Ecto neural progenitor cell (in vitro differentiated cells): ENCODE data around the gene RGS10.

ENCODE experiments used
- DNase-seq: peaks from one replicate; pipeline ENCODE4 v3.0.0-alpha.2; 2018; ENCODE audit warnings: low spot score

RGS10 gene

DNA sequence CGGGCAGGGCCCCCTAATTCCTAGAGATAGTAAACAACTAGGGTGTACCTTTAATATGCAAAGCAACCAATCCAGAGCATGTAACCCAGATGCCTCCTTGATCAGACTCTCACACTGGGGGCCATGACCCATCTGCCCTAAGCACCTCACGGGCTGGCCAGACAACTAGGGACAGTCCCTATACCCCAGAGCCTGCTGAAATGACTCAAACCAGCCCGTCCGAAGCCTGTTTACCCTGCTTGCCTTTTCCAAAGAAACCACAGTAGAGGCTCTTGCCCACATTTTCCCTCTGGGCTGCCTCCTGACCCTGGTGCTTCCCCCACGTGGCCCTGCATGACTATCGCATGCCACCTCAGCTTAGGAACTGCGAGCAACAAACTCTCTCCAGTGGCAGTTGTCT, 46.2 kb downstream of the RGS10 start:
- no peak for DNase-seq

DNA sequence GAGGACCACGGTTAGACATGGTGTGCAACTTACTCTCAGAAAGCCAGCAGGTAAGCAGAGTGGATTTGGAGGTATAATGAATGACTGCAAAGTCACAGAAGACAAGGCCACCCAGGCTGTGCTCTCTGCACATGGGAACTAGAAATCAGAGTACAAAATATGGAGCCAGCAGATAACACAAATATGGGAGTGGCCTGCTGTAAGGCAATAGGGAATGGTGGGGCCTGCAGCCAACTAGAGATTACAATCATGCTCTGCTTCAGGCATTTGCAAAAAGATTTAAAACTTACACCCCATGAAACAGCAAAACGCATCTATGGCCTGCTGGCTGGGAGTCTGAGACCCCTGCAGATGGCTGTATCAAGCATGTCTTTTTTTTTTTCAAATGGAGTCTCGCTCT, 47.0 kb downstream of the RGS10 start:
- DNase-seq, result no peak

DNA sequence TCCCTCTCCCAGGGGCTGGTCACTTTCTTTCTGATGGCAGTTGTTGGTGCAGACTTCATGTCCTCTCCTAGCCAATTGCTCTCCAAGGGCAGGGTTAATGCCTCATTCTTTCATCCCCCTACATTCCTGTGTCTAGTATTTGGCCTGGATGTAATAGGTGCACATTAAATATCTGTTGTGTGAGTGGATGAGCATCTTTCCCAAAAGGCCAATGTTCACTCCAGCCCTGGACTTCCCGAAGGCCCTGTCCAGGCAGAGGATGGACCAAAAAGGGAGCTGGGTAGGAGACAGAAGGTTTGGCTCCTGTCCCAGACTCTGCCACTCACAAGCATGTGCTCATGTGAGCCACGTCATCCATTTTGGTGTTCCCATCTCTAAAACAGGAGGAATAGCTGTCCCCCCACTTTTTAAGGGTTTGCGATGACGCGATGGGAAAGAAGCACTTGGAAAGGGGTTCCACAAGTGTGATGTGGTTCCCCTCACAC, 47.5 kb downstream of the RGS10 start:
- DNase-seq, result no peak

DNA sequence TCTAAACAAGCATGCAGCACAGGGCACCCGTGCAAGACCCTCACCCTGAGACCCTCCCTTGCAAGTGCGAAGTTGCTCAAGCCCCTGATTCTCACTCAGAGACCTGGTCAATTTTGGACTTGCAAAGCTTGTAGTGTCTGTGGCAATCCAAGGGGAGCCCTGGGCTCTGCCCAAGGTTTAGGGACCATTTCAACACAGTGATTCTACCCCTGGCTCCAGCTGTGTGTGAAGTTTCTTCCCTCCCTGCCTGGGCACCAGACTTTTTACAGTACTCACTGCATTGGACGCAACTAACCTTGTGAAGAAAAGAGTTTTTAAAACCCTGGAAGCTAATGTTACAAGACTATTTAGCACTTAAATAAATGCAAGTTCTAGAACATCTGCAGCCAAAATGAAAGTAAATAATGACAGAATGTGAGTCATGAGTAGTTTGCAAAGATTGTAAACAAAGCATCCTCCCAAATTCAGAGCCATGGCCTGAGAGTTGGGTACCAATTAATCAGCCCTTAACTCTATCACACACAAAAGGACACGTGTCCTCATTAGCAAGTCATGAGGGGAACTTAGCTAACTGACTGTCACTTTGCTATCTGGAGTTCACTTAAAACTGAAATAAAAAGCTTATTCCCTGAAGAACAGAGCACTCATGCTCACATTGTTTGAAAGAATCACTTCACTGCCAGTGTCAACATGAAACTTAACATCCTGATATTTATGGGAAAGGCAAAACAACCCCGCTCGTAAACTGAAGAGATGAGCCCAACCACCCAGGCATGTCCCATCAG, 48.1 kb downstream of the RGS10 start:
- DNase-seq, result no peak

DNA sequence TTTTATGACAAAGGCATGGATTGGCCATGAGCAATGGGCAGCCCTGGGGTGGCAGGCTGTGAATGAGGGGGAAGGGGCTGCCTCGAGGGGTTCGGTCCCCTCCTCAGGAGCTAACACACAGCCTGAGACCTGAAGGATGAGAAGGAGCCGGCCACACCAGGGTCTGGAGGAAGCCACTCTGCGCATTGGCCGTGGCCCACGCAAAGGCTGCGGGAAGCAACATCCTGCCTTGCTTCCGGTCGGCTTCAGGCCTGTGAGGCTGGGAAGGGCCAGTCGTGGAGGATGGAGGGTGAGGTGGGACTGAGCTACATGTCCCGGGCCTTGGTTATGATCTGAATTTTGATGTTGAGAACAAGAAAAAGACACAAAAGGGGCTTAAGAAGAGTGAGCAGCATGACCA, 49.4 kb downstream of the RGS10 start:
- no peak for DNase-seq

DNA sequence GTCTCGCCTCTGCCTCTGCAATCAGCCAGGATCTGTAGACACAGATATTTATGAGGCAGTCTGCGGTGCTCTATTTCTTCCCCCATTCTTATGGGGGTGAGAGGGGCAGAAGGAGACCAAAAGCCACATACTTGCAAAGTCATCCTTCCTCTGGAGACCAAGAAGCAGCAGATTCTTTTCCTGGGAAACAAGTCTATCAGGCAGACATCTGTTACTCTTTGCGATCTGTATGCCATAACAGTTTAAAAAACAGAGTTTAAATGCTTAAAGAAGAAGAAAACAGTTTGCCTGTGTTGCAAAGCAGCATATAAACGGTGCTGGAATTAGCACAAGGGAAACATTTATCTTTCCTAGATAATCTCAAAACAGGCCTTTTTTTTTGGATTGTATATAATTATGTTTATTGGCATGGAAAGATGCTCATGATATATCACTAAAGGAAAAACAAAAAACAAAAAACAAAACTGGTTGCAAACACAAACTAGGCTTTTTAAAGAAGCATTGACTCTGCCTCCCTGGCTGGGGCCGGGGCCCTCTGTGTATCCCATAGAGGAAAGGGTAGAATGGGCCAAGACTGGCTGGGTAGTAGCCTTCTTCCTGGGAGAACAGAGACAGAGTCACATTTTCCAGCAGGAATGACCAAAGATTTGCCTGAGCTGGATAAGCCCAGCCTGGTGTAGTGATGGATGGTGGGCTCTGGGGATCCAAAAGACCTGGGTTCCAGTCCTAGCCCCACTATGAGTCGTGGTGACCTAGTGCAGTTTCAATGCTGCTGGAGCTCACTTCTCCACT, 50.4 kb downstream of the RGS10 start:
- DNase-seq, result no peak

DNA sequence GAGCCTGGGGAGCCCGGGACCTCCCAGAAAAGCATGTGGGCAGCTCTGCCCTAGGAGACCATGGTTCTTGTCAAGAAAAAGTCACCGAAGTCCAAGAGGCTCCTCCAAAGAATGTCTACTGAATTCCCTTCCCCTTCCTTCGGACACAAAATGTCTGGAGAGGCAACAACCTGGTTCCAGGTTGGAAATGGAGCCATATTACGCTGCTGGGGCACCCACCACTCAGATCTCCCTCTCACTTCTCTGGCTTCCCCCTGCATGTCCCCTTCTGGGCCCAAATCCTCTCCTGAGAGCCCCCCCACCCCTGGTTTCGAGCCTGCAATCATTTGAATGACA, 52.6 kb downstream of the RGS10 start:
- DNase-seq, result no peak

DNA sequence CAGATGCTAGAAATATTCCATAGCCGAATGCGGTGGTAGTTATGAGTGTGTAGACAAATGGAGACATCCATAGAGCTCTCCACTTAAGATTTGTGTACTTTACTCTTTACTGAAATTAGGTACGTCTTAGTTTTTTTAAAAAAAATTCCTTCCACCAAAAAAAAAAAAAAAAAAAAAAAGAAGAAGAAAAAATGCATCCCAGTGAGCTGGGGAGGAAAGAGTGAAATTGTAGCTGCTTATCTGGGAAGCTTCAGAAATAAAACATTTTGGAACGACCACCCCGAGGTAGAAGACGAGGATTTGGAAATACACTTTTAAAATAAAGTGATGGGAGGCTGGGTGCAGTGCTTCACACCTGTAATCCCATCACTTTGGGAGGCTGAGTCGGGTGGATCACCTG, 53.8 kb downstream of the RGS10 start:
- no peak for DNase-seq

DNA sequence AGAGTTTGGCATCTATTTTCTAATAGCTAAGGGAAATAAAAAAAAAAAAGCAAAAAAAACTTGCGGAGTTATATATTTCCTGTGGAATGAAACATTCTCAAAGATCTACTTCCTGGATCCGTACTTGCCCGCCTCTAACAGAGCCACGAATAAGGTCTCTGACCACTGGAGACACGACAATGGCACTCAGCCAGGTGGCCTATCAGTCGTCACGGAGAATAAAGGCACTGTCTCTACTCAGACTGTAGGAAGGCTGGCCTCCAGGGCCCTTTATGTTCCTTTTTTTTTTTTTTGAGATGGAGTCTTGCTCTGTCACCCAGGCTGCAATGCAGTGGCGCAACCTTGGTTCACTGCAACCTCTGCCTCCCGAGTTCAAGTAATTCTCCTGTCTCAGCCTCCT, 58.7 kb downstream of the RGS10 start:
- DNase-seq, result no peak

DNA sequence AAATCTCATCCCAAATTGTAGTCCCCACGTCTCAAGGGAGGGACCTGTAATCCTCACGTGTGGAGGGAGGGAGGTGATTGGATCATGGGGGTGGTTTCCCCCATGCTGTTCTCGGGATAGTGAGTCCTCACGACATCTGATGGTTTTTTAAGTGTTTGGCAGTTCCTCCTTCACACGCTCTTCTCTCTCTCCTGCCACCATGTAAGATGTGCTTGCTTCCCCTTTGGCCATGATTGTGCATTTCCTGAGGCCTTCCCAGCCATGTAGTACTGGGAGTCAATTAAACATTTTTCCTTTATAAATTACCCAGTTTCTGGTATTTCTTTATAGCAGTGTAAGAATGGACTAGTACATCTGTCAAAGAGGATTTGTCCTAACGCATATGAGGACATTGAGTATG, 59.5 kb downstream of the RGS10 start:
- DNase-seq, result no peak

DNA sequence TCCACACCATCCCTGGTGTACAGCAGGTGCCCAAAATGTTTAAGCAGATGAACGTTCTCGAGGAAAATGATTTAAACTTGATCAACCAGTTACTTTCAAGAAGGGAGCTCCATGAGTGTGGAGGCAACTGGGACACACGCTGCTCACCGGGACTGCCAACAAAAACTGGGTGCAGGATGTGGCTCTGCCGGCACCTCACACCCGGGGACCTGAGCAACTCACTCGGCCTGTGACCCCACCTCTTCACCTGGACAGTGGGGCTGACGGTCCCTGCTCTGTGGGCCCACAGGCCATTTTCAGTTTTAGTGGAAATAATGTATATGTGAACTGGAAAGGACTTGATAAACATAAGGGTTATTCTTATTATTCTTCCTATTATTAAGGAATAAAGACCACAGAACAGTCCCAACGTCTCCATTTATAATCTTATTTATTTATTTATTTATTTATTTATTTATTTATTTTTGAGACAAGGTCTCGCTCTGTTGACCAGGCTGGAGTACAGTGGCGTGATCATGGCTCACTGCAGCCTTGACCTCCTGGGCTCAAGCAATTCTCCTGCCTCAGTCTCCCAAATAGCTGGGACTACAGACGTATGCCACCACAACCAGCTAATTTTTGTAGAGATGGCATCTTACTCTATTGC, 60.6 kb downstream of the RGS10 start:
- no peak for DNase-seq

DNA sequence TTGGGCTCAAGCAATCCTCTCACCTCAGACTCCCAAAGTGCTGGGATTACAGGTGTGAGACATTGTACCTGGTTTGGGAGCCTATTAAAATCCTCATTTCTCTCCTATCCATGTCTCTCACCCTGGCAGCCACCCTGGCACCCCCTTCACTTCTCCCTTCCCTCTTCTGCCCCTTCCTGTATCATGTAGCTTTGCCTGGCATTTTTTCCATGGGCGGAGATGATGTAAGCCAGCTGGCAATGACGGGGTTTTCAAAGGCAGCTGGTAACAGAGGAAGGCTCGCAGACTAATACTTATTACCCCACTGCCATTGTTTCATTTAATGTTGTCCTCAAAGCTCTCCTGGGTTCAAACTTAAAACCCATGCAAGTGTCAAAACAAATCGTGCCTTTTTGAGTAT, 61.9 kb downstream of the RGS10 start:
- DNase-seq, result no peak

DNA sequence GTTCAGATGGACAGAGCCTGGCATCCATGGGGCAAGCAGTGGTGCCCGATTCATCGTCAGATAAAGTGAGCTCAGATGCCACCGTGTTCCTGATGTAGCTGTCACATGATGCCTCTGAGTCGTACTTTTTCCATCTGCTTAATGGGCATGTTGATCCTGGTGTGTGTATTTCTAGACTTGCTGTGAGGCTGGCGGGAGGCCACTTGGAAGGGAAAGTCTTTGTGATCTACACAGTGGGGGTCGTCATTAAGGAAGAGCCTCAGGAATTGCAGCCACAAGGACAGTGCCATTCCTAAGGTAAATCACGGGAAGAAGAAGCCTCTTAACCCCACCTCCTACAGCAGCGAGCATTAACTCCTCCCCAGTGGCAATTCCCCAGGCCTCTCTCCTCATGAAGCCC, 63.0 kb downstream of the RGS10 start:
- no peak for DNase-seq

DNA sequence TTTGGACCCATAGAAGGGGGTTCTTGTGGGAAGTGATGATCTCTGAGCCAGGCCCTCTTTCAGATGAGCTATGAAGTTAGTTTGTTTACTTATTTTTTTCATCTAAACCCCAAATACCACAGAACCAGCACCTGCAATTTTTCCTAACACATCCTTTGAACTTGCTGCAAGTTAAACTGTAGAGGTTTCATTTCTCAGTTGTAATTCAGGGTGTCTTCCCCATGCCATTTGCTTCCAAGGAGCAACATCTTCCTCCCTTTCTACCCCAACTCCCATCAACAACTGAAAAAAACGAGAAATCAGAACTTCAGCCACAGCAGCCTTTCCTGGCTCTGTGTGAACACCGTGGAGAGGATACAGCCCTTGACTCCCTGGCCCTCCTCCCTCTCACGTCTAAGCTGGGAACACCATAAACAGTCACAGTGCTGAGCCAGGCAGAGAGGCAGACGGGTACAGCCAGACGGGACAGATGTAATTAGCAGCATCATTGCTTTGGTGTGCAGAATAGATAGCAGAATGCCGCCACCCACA, 63.6 kb downstream of the RGS10 start:
- DNase-seq, result no peak

DNA sequence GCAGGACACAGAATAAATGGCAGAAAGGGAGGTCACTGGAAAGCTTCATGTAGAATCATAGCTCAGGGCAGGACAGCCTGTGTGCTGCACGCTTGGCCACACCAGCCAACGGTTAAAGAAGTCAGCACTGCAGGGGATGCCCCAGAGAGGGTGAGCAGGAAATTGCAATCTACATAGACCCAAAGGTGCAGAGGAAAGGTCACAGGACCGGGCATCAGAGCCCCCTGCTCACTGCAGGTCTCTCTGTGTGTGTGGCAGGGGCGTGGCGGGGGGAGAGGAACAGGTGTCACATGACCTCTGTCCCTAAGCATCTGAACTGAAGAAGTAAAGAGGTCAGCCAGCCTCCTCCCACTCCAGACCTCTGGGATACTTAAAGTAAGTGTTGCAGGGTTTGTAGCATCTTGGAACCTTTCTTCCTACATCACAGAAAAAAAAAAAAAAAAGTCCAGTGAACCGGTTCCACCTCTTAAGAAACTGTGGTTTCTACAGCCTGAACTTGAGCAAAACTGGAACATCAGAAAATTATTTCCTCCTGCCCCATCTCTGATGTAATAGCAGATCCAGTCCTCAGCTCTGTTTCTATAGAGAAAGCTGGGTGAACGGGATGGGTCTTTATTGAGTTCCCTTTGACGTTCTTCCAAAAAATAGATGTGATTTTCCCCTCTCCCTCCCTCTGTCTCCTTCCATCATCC, 64.3 kb downstream of the RGS10 start:
- DNase-seq, result no peak

DNA sequence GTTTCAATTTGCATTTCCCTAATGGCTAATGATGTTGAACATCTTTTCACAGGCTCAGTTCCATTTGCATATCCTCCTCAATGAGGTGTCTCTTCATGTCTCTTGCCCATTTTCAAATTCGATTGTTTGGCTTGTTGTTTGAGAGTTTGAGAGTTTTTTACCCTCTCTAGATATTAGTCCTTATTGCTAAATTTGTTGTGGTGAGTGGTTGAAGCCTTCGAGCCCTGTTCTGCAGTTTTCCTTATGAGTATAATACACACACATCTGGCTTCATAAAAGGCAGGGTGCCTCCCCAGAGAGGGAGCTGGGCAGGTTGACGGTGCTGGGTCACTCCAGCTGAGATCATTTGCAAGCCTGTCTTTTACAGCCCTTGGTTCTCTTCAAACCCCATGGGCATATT, 65.1 kb downstream of the RGS10 start:
- no peak for DNase-seq

DNA sequence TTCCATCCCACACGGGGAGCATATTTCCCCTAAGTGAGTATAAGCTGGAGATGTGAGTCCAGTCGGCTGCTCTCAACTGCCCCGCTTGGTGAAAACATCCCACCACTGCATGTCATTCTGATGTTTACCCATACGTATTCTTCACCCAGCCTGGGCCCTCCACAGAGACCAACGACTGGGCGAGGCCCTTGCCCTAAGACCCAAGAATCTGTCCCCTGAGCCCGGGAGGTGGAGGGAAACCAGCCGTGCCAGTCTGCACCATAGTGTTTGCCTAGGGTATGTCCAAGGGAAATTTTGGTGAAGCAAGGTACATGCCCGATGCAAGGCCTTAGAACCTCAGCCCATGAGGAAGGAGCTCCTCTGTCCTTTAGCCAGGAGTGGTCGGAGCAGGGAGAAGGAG, 67.9 kb downstream of the RGS10 start:
- DNase-seq, result no peak

DNA sequence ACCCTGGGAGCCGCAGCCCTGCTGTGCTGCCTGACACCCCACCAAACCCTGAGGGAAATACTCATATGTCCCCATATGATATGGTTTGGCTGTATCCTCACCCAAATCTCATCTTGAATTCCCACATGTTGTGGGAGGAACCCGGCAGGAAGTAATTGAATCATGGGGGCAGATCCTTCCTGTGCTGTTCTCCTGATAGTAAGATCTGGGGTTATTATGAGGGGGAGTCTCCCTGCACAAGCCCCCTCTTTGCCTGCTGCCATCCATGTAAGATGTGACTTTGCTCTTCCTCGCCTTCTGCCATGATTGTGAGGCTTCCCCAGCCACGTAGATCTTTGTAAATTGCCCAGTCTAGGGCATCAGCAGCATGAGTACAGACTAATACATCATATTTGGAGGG, 68.7 kb downstream of the RGS10 start:
- DNase-seq, result no peak

DNA sequence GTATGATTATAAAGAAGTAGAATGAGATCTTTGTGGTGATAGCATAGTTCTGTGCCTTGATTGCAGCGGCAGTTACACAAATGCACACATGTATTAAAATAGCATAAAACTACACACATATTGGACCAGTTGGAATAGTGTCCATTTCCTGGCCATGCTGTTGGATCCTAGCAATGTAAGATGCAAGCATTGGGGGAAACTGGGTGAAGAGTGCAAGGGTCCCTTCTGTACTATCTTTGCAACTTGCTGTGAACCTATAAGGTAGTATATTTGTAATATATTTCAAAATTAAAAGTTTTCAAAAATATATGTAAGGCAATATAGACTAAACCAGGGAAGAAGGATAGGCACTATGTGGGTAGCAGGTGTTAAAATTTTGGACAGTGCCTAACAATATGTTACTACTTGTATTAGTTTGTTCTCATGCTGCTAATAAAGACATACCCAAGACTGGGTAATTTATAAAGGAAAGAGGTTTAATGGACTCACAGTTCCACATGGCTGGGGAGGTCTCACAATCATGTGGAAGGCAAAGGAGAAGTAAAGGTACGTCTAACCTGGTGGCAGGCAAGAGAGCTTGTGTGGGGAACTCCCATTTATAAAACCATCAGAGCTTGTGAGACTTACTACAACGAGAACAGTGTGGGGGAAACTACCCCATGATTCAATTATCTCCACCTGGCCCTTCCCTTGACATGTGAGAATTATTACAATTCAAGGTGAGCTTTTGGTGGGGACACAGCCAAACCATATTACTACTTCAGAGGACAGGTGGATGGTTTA, 71.4 kb downstream of the RGS10 start:
- no peak for DNase-seq

DNA sequence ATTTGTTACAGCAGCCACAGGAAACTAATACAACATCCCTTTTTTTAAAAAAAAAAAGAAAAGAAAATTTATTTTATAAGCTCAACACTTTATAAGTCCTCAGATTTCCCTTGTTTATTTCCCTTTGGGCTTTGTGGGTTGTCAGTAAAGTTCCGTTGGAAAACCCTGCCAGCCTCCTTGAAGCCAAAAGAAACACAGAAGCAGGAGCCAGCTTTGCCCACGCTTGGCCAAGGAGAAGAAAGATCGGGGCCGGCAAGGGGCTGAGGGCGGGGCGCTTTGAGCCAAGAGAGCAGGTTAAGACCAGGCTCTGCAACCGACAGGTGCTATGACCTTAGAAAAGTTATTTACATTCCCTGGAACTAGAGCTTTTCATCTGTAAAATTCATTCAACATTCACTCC, 72.7 kb downstream of the RGS10 start:
- DNase-seq, result no peak

DNA sequence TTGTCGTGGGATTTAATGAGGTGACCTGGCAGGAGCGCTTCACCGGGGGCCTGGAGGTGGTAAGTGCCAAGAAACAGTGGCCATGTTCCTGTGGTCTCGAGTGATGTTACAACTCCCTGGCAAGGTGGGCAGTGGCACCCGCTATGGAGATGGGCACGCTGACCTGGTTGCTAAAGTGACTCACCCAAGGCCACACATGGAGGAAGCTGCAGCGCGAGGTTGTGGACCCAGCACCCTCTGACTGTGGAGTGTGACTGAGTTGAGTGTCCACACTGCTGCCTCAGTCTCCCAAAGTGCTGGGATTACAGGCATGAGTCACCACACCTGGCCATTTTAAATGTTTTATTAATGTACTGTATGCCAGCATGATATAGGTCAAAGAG, 73.2 kb downstream of the RGS10 start:
- no peak for DNase-seq
